ENCODE data around the gene RWDD3. TPM values are rescaled to one million over a fixed set of nuclear protein-coding genes. Genes with fewer than 3 reads are reported as not detected.
A peak's percentile ranks its signal among the peaks of the same experiment; 100 is the strongest.

Gene RWDD3
- total and polyA plus RNA-seq, 4 donors: 8.0 to 39.9 (median 13.4) TPM

DNA sequence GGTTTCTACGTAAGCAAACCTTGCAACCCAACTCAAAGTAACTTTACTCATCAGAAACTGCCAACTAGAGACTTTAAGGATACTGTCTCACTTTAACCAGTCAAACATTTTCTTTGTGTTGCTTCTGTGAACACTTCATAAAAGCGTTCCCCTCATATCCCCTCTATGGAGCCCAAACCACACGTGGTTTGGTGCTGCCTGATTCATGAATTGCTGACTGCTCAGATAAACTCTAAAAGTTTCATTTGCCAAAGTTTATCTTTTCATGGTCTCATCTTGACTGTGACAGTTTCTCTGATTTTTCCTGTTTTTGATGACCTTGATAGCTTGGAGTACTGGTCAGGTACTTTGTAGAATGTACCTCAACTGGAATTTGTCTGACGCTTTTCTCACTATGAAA lies 14.6 kb upstream of the RWDD3 start:
- Histone ChIP-seq H3K4me3 (no peak overlapping the region), H3K4me1 (ENCODE audit: control insufficient read depth in 5 of 5, insufficient read depth in 5 of 5, low read length in 5 of 5) (no peaks in the 10 kb centered on the region), H3K27me3 (ENCODE audit: control insufficient read depth in 3 of 3, insufficient read depth in 3 of 3, low read length in 2 of 3) (no peaks in the 10 kb centered on the region), H3K9me3 (ENCODE audit: control insufficient read depth in 4 of 4, insufficient read depth in 3 of 4, low read length in 3 of 4) (no peaks in the 10 kb centered on the region), H3K9ac (ENCODE audit: insufficient read depth in 1 of 2, low read length in 2 of 2) (no peak overlapping the region), H3K36me3 (ENCODE audit: control insufficient read depth in 4 of 4, insufficient read depth in 4 of 4, low read length in 4 of 4) (peaks cover 0 to 1% (median 0%) of the 10 kb centered on the region in 4 donors), H3K27ac (ENCODE audit: low read depth in 1 of 2, low read length in 1 of 2) (no peak overlapping the region)
- no peak for DNase-seq
- TF ChIP-seq, protein P1, sequence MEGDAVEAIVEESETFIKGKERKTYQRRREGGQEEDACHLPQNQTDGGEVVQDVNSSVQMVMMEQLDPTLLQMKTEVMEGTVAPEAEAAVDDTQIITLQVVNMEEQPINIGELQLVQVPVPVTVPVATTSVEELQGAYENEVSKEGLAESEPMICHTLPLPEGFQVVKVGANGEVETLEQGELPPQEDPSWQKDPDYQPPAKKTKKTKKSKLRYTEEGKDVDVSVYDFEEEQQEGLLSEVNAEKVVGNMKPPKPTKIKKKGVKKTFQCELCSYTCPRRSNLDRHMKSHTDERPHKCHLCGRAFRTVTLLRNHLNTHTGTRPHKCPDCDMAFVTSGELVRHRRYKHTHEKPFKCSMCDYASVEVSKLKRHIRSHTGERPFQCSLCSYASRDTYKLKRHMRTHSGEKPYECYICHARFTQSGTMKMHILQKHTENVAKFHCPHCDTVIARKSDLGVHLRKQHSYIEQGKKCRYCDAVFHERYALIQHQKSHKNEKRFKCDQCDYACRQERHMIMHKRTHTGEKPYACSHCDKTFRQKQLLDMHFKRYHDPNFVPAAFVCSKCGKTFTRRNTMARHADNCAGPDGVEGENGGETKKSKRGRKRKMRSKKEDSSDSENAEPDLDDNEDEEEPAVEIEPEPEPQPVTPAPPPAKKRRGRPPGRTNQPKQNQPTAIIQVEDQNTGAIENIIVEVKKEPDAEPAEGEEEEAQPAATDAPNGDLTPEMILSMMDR (IDR thresholded peaks at IDR 0.05; ENCODE audit: control extremely low read depth, extremely low read depth): no peak
- no peak for ATAC-seq (ENCODE audit: insufficient read depth, low FRiP score)
- 87 to 92% methylated on average over 4 of the region's 4 CpGs for WGBS, 2 donors

GRCh38 chr1:95221306-95221705 lies 12.7 kb upstream of the RWDD3 start:
- TF ChIP-seq, protein P1 (IDR thresholded peaks at IDR 0.05; ENCODE audit: control extremely low read depth, extremely low read depth): no peak
- no peaks in the 10 kb centered on the region for H3K27me3 ChIP-seq (ENCODE audit: control insufficient read depth in 3 of 3, insufficient read depth in 3 of 3, low read length in 2 of 3)
- H3K27ac ChIP-seq (ENCODE audit: low read depth in 1 of 2, low read length in 1 of 2): no peak overlapping the region
- ATAC-seq (ENCODE audit: insufficient read depth, low FRiP score) (no peak), DNase-seq (no peak)
- H3K9ac ChIP-seq (ENCODE audit: insufficient read depth in 1 of 2, low read length in 2 of 2): no peak overlapping the region
- H3K36me3 ChIP-seq (ENCODE audit: control insufficient read depth in 4 of 4, insufficient read depth in 4 of 4, low read length in 4 of 4): peaks cover 0 to 1% (median 0%) of the 10 kb centered on the region in 4 donors
- H3K4me1 ChIP-seq (ENCODE audit: control insufficient read depth in 5 of 5, insufficient read depth in 5 of 5, low read length in 5 of 5): no peaks in the 10 kb centered on the region
- WGBS, 2 donors: 85 to 89% methylated on average over 6 of the region's 6 CpGs
- H3K9me3 ChIP-seq (ENCODE audit: control insufficient read depth in 4 of 4, insufficient read depth in 3 of 4, low read length in 3 of 4): no peaks in the 10 kb centered on the region
- no peak overlapping the region for H3K4me3 ChIP-seq

DNA sequence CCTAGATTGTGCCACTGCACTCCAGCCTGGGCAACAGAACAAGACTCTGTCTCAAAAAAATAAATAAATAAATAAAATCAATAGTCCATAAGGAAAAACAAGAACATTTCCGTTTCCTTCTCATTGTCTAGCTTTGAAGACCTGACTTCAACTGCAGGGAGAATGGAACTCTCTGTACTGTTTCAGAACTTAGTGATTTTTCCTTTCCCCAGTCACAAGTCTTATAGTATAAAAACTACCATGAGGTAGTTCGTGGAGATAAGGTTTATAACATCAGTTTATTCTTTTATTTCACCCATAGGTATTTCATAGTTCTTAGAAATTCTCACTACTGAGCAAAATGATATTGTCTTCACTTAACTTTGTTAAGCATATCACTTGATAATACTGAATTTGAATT lies 11.4 kb upstream of the RWDD3 start:
- peaks cover 0 to 1% (median 0%) of the 10 kb centered on the region in 4 donors for H3K36me3 ChIP-seq (ENCODE audit: control insufficient read depth in 4 of 4, insufficient read depth in 4 of 4, low read length in 4 of 4)
- DNase-seq: no peak
- H3K9ac ChIP-seq (ENCODE audit: insufficient read depth in 1 of 2, low read length in 2 of 2): no peak overlapping the region
- TF ChIP-seq, protein P1 (IDR thresholded peaks at IDR 0.05; ENCODE audit: control extremely low read depth, extremely low read depth): no peak
- H3K27ac ChIP-seq (ENCODE audit: low read depth in 1 of 2, low read length in 1 of 2): peak overlapping the region in 1 of 2 donors; percentile 9
- H3K27me3 ChIP-seq (ENCODE audit: control insufficient read depth in 3 of 3, insufficient read depth in 3 of 3, low read length in 2 of 3): no peaks in the 10 kb centered on the region
- no peaks in the 10 kb centered on the region for H3K4me1 ChIP-seq (ENCODE audit: control insufficient read depth in 5 of 5, insufficient read depth in 5 of 5, low read length in 5 of 5)
- ATAC-seq (ENCODE audit: insufficient read depth, low FRiP score): no peak
- H3K9me3 ChIP-seq (ENCODE audit: control insufficient read depth in 4 of 4, insufficient read depth in 3 of 4, low read length in 3 of 4): no peaks in the 10 kb centered on the region
- no peak overlapping the region for H3K4me3 ChIP-seq
- 89 to 90% methylated on average over 2 of the region's 2 CpGs for whole genome bisulfite sequencing, 2 donors

DNA sequence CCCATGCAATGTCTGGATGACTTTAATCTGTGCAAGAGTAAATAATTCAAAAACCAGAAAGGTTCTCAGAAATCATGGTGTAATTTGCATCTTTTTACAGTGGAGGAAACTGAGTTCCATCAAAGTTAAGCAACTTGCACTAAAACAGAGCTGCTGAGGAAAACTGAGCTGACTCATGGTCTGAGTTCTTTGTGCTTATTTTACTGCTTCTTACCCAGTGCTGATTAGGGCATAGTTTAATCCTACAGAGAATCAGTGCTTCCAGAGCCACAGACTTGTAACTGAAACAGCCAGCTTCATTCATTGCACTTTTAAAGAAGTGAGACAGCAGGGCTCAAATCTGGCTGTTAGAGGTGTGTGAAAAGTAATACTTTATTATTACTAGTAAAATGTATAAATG lies 10.9 kb upstream of the RWDD3 start:
- no peaks in the 10 kb centered on the region for H3K27me3 ChIP-seq (ENCODE audit: control insufficient read depth in 3 of 3, insufficient read depth in 3 of 3, low read length in 2 of 3)
- H3K27ac ChIP-seq (ENCODE audit: low read depth in 1 of 2, low read length in 1 of 2): peak overlapping the region in 1 of 2 donors; percentile 9
- H3K36me3 ChIP-seq (ENCODE audit: control insufficient read depth in 4 of 4, insufficient read depth in 4 of 4, low read length in 4 of 4): peaks cover 0 to 1% (median 0%) of the 10 kb centered on the region in 4 donors
- no peaks in the 10 kb centered on the region for H3K4me1 ChIP-seq (ENCODE audit: control insufficient read depth in 5 of 5, insufficient read depth in 5 of 5, low read length in 5 of 5)
- TF ChIP-seq, protein P1 (IDR thresholded peaks at IDR 0.05; ENCODE audit: control extremely low read depth, extremely low read depth): no peak
- H3K9me3 ChIP-seq (ENCODE audit: control insufficient read depth in 4 of 4, insufficient read depth in 3 of 4, low read length in 3 of 4): no peaks in the 10 kb centered on the region
- H3K4me3 ChIP-seq: no peak overlapping the region
- DNase-seq (no peak), ATAC-seq (ENCODE audit: insufficient read depth, low FRiP score) (no peak)
- H3K9ac ChIP-seq (ENCODE audit: insufficient read depth in 1 of 2, low read length in 2 of 2): no peak overlapping the region

Data from lung (tissue), 12 donors.